ENCODE measurements around the gene PEAK1. TPM values are rescaled to one million over a fixed set of nuclear protein-coding genes. Genes with fewer than 3 reads are reported as not detected.

Gene PEAK1
- total RNA-seq, 2 donors from 2014 or later, result 25.4 to 38.4 TPM

- no peak overlapping the region for H3K9ac ChIP-seq (ENCODE audit: extremely low read depth, low read length, poor library complexity, severe bottlenecking)
- Mint-ChIP-seq H3K9me3 (peaks cover 1% of the 10 kb centered on the region), H3K4me3 (no peak overlapping the region), H3K27me3 (ENCODE audit: insufficient read depth) (no peaks in the 10 kb centered on the region), H3K4me1 (no peaks in the 10 kb centered on the region), H3K27ac (no peak overlapping the region), H3K36me3 (ENCODE audit: low read depth) (no peaks in the 10 kb centered on the region)
- DNase-seq, result no peak
- H3K9me3 ChIP-seq (ENCODE audit: control insufficient read depth, low read length), result no peaks in the 10 kb centered on the region
- H3K4me1 ChIP-seq (ENCODE audit: control insufficient read depth, insufficient read depth, low read length), result no peaks in the 10 kb centered on the region
- H3K27ac ChIP-seq (ENCODE audit: low read depth, low read length), result no peak overlapping the region
- no peaks in the 10 kb centered on the region for H3K27me3 ChIP-seq (ENCODE audit: control insufficient read depth, insufficient read depth, low read length, poor library complexity, severe bottlenecking)
- H3K36me3 ChIP-seq (ENCODE audit: control insufficient read depth, insufficient read depth, low read length), result no peaks in the 10 kb centered on the region
- no peak for TF ChIP-seq CTCF (conservative IDR thresholded peaks at IDR 0.05)
- no peak overlapping the region for H3K4me3 ChIP-seq (ENCODE audit: low read length)
Observed at GRCh38 chr15:77201665-77202064, 218.2 kb downstream of the PEAK1 start.

- Mint-ChIP-seq H3K4me1 (no peaks in the 10 kb centered on the region), H3K36me3 (ENCODE audit: low read depth) (no peaks in the 10 kb centered on the region), H3K9me3 (no peaks in the 10 kb centered on the region), H3K27me3 (ENCODE audit: insufficient read depth) (no peaks in the 10 kb centered on the region), H3K27ac (no peak overlapping the region), H3K4me3 (no peak overlapping the region)
- H3K27me3 ChIP-seq (ENCODE audit: control insufficient read depth, insufficient read depth, low read length, poor library complexity, severe bottlenecking), result no peaks in the 10 kb centered on the region
- no peak overlapping the region for H3K4me3 ChIP-seq (ENCODE audit: low read length)
- no peaks in the 10 kb centered on the region for H3K36me3 ChIP-seq (ENCODE audit: control insufficient read depth, insufficient read depth, low read length)
- no peak overlapping the region for H3K9ac ChIP-seq (ENCODE audit: extremely low read depth, low read length, poor library complexity, severe bottlenecking)
- no peaks in the 10 kb centered on the region for H3K4me1 ChIP-seq (ENCODE audit: control insufficient read depth, insufficient read depth, low read length)
- H3K27ac ChIP-seq (ENCODE audit: low read depth, low read length), result no peak overlapping the region
- no peak for TF ChIP-seq CTCF (conservative IDR thresholded peaks at IDR 0.05)
- DNase-seq, result no peak
- no peaks in the 10 kb centered on the region for H3K9me3 ChIP-seq (ENCODE audit: control insufficient read depth, low read length)
Observed at GRCh38 chr15:77196381-77196780, 223.5 kb downstream of the PEAK1 start.

GRCh38 chr15:77195586-77195985 lies 224.3 kb downstream of the PEAK1 start:
- Histone ChIP-seq H3K36me3 (ENCODE audit: control insufficient read depth, insufficient read depth, low read length) (no peaks in the 10 kb centered on the region), H3K9me3 (ENCODE audit: control insufficient read depth, low read length) (no peaks in the 10 kb centered on the region), H3K9ac (ENCODE audit: extremely low read depth, low read length, poor library complexity, severe bottlenecking) (no peak overlapping the region), H3K4me3 (ENCODE audit: low read length) (no peak overlapping the region), H3K27me3 (ENCODE audit: control insufficient read depth, insufficient read depth, low read length, poor library complexity, severe bottlenecking) (no peaks in the 10 kb centered on the region), H3K4me1 (ENCODE audit: control insufficient read depth, insufficient read depth, low read length) (no peaks in the 10 kb centered on the region), H3K27ac (ENCODE audit: low read depth, low read length) (no peak overlapping the region)
- Mint-ChIP-seq H3K27ac (no peak overlapping the region), H3K36me3 (ENCODE audit: low read depth) (no peaks in the 10 kb centered on the region), H3K27me3 (ENCODE audit: insufficient read depth) (no peaks in the 10 kb centered on the region), H3K9me3 (no peaks in the 10 kb centered on the region), H3K4me1 (no peaks in the 10 kb centered on the region), H3K4me3 (no peak overlapping the region)
- WGBS, 2 experiments (ENCODE audit: insufficient coverage in 1 of 2, insufficient read length in 1 of 2), result 94% methylated on average over 3 of the region's 3 CpGs
- no peak for DNase-seq
- TF ChIP-seq CTCF (conservative IDR thresholded peaks at IDR 0.05), result no peak

Measured in endodermal cell (in vitro differentiated cells).